Omental fat pad (tissue), 4 donors: ENCODE measurements around the gene SLC45A3. TPM values are rescaled to one million over a fixed set of nuclear protein-coding genes. Genes with fewer than 3 reads are reported as not detected.

Source experiments
- ATAC-seq: fragments of 150-250 bp; one replicate; pipeline ENCODE4 v1.9.1; 2016; ENCODE audit warnings: mild to moderate bottlenecking, moderate library complexity; ENCODE audit not compliant: low FRiP score
- DNase-seq: peaks from one replicate; pipeline ENCODE4 v3.0.0-alpha.2; 2019; ENCODE audit warnings: low spot score
- CTCF ChIP-seq, 3 donors: fragments of 450-650 bp; IDR thresholded peaks; one replicate each; pipeline ENCODE4 v1.5.1; 2016 to 2017; ENCODE audit warnings: antibody characterized with exemption in 3 of 3, mild to moderate bottlenecking in 3 of 3, moderate library complexity in 2 of 3
- total RNA-seq, 4 donors: library from RNA; depleted of rRNA; stranded (reverse); fragments of >200 nt; gene quantifications; one replicate each; pipeline ENCODE4 v1.1.0, GENCODE V29; 2016

SLC45A3 gene
- total RNA-seq, 4 donors from 2014 or later, result 1.6 to 2.4 (median 2.1) TPM

GRCh38 chr1:205709640-205710039 lies 29.3 kb upstream of the SLC45A3 start:
- TF ChIP-seq CTCF (IDR thresholded peaks at IDR 0.05), result no peak
- DNase-seq, result no peak
- no peak for ATAC-seq

- ATAC-seq, result no peak
- no peak for TF ChIP-seq CTCF (IDR thresholded peaks at IDR 0.05)
- DNase-seq, result no peak
These were observed 28.7 kb upstream of the SLC45A3 start for GRCh38 chr1:205709059-205709398.

GRCh38 chr1:205706601-205707502 lies 26.5 kb upstream of the SLC45A3 start:
- no peak for TF ChIP-seq CTCF (IDR thresholded peaks at IDR 0.05)
- ATAC-seq (peak; percentile 77), DNase-seq (no peak)

GRCh38 chr1:205704903-205705302 lies 24.6 kb upstream of the SLC45A3 start:
- TF ChIP-seq CTCF (IDR thresholded peaks at IDR 0.05), result no peak
- ATAC-seq (no peak), DNase-seq (no peak)

GRCh38 chr1:205703072-205703471 lies 22.8 kb upstream of the SLC45A3 start:
- ATAC-seq, result no peak
- DNase-seq, result no peak
- no peak for TF ChIP-seq CTCF (IDR thresholded peaks at IDR 0.05)

- DNase-seq (no peak), ATAC-seq (no peak)
These were observed 21.6 kb upstream of the SLC45A3 start for GRCh38 chr1:205701891-205702290.

More at GRCh38 chr1:205701891-205702290, 21.6 kb upstream of the SLC45A3 start:
- TF ChIP-seq CTCF (IDR thresholded peaks at IDR 0.05), result no peak
